NCI-H146 treated with DMSO at 0.1 percent for 48 hours (cell line): ENCODE data around the gene TRIM6.
A peak's percentile ranks its signal among the peaks of the same experiment; 100 is the strongest.
"Not testable (repeated sequence)": the region's sequence is repeated elsewhere in the genome, so short reads cannot be mapped to it uniquely, and the experiment has no call there.

ENCODE experiments used
- DNase-seq: peaks from one replicate; lab custom pipeline; 2025; ENCODE audit not compliant: unreplicated experiment; lab: John Stamatoyannopoulos, UW

The TRIM6 gene

GRCh38 chr11:5602791-5603190 is 6.4 kb downstream of the TRIM6 start:
- DNase-seq, result not testable (repeated sequence)

GRCh38 chr11:5603326-5603725 is 6.9 kb downstream of the TRIM6 start:
- DNase-seq, result no peak

- no peak for DNase-seq
These were observed 8.5 kb downstream of the TRIM6 start for GRCh38 chr11:5604896-5605295.

GRCh38 chr11:5605849-5606248 is 9.4 kb downstream of the TRIM6 start:
- DNase-seq, result no peak

GRCh38 chr11:5608808-5609207 is 12.4 kb downstream of the TRIM6 start:
- no peak for DNase-seq

GRCh38 chr11:5610446-5610845 is 14.0 kb downstream of the TRIM6 start:
- no peak for DNase-seq

- DNase-seq, result no peak
These were observed 15.2 kb downstream of the TRIM6 start for GRCh38 chr11:5611627-5612026.

GRCh38 chr11:5618807-5619206 is 22.4 kb downstream of the TRIM6 start:
- DNase-seq, result no peak

GRCh38 chr11:5620651-5621521 is 24.4 kb downstream of the TRIM6 start:
- DNase-seq, result peak; percentile 5

- DNase-seq, result no peak
These were observed 25.1 kb downstream of the TRIM6 start for GRCh38 chr11:5621580-5621979.

- no peak for DNase-seq
These were observed 26.4 kb downstream of the TRIM6 start for GRCh38 chr11:5622802-5623201.

GRCh38 chr11:5624489-5625279 is 28.2 kb downstream of the TRIM6 start, which contains the start of gene TRIM34:
Gene TRIM34 (plus strand): TSS chr11:5625001. CDS start chr11:5632332, 7,331 bp downstream.
- no peak for DNase-seq

- DNase-seq, result no peak
These were observed 28.8 kb downstream of the TRIM6 start for GRCh38 chr11:5625281-5625680.

- no peak for DNase-seq
These were observed 29.8 kb downstream of the TRIM6 start for GRCh38 chr11:5626196-5626595.

- DNase-seq, result no peak
These were observed 35.0 kb downstream of the TRIM6 start for GRCh38 chr11:5631417-5631816.

- DNase-seq, result no peak
These were observed 35.7 kb downstream of the TRIM6 start for GRCh38 chr11:5631969-5632635.

GRCh38 chr11:5639953-5640352 is 43.5 kb downstream of the TRIM6 start:
- DNase-seq, result no peak

- DNase-seq, result no peak
These were observed 47.1 kb downstream of the TRIM6 start for GRCh38 chr11:5643585-5643984.

- DNase-seq, result no peak
These were observed 49.7 kb downstream of the TRIM6 start for GRCh38 chr11:5646139-5646538.

- DNase-seq, result no peak
These were observed 59.0 kb downstream of the TRIM6 start for GRCh38 chr11:5655474-5655873.

GRCh38 chr11:5656956-5657355 is 60.5 kb downstream of the TRIM6 start:
- DNase-seq, result not testable (repeated sequence)
